ENCODE data around the gene SUN5. TPM values are rescaled to one million over a fixed set of nuclear protein-coding genes. Genes with fewer than 3 reads are reported as not detected.
"Not testable (repeated sequence)": the region's sequence is repeated elsewhere in the genome, so short reads cannot be mapped to it uniquely, and the experiment has no call there.

SUN5 gene
- total and polyA plus RNA-seq, 8 donors, result not detected

DNA sequence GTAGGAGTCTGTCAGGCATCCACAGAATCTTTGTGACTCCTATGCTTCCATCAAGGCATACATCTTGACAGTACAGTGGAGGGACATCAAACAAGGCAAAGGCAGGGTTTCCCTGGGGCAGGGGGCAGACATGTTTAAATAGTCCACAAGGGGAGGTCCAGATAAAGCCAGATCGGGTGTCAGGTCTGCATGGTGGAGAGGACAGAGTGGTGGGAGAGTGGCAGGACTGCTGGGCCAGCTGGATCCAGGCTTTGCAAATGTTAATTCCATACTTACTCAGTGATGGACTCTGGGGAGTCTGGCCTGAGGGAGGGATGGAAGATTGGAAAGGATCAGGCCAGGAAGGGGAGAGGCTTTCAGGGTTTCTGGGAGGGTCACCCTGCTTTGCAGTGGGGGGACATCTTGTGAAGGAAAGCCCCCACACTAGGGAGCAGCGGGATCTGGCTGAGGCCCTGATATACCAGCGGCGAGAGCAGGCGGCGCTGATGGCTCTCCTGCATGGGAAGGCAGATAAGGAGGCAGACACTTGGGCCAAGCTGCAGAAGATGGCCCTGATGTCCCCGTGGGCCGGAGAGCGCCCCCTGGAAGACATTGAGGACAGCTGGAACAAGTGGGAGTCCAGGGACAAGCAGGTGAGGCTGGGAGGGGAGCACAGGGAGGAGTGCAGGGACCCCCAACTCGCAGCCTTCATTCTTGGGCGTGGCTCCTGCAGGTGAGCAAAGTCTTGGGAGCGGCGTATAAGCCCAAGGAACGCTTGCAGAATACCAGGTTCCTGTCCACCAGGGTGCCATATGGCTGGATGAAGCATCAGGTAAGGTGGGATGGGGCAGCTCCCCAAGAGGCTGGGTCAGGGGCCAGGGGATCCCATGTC lies 44.6 kb downstream of the SUN5 start:
- no peaks in the 10 kb centered on the region for H3K4me1 ChIP-seq
- intact Hi-C loops (cut with DNase I), result no loop called here
- H3K27me3 ChIP-seq, result no peaks in the 10 kb centered on the region
- no peak overlapping the region for H3K27ac ChIP-seq
- 77 to 78% methylated on average over 13 to 14 of the region's 14 CpGs for WGBS, 2 donors
- no peak for DNase-seq
- H3K36me3 ChIP-seq, result no peaks in the 10 kb centered on the region
- ATAC-seq, result no peak
- TF ChIP-seq, protein P1, sequence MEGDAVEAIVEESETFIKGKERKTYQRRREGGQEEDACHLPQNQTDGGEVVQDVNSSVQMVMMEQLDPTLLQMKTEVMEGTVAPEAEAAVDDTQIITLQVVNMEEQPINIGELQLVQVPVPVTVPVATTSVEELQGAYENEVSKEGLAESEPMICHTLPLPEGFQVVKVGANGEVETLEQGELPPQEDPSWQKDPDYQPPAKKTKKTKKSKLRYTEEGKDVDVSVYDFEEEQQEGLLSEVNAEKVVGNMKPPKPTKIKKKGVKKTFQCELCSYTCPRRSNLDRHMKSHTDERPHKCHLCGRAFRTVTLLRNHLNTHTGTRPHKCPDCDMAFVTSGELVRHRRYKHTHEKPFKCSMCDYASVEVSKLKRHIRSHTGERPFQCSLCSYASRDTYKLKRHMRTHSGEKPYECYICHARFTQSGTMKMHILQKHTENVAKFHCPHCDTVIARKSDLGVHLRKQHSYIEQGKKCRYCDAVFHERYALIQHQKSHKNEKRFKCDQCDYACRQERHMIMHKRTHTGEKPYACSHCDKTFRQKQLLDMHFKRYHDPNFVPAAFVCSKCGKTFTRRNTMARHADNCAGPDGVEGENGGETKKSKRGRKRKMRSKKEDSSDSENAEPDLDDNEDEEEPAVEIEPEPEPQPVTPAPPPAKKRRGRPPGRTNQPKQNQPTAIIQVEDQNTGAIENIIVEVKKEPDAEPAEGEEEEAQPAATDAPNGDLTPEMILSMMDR (IDR thresholded peaks at IDR 0.05), result no peak
- H3K9me3 ChIP-seq, result no peaks in the 10 kb centered on the region
- FAIRE-seq, result no peak
- no peak overlapping the region for H3K4me3 ChIP-seq

DNA sequence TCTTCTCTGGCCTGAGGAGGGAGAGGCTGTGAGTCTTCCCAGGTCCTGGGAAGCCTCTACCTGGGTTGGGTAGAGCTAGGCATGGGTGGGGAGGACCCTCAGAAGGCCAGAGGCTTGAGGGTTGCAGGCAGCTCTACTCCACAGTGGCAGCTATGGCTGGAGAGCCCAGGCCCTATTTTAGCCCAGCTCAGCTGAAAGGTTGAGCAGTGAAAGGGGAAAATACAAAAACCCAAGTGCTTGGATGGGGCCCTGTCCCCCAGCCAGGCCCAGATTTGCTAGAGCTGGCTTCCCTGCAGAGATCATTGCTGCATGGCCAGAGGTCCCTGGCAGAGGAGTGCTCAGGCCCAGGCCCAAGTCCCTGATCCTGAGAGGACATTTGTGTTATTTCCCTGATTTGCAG lies 45.7 kb downstream of the SUN5 start:
- no peak for ATAC-seq
- Histone ChIP-seq H3K9me3 (no peaks in the 10 kb centered on the region), H3K4me3 (no peak overlapping the region), H3K27me3 (no peaks in the 10 kb centered on the region), H3K4me1 (no peaks in the 10 kb centered on the region), H3K27ac (no peak overlapping the region), H3K36me3 (no peaks in the 10 kb centered on the region)
- FAIRE-seq, result no peak
- intact Hi-C loops (cut with DNase I), result no loop called here
- TF ChIP-seq, protein P1 (IDR thresholded peaks at IDR 0.05), result no peak
- DNase-seq, result no peak

DNA sequence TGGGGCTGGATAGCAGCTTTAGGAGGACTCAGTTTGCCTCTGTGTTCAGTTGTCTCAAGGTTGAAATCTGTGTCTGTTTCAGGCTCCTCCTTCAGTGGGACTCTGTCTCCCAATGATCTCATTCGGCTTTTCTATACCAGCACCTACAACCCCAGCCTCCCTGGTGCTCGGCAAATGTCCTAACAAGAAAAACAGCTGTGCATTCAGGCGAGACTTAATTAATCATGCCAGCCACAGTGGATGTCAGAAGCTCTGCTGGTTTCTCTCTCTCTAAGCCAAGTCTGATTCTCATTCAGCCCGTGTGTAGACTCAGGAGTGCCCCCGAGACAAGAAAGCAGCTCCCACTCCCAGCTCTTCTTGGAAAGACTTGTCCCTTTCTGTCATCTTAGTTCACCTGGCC lies 46.8 kb downstream of the SUN5 start:
- TF ChIP-seq, protein P1 (IDR thresholded peaks at IDR 0.05), result no peak
- intact Hi-C loops (cut with DNase I), result no loop called here
- WGBS, 2 donors, result 65 to 68% methylated on average over 5 of the region's 5 CpGs

DNA sequence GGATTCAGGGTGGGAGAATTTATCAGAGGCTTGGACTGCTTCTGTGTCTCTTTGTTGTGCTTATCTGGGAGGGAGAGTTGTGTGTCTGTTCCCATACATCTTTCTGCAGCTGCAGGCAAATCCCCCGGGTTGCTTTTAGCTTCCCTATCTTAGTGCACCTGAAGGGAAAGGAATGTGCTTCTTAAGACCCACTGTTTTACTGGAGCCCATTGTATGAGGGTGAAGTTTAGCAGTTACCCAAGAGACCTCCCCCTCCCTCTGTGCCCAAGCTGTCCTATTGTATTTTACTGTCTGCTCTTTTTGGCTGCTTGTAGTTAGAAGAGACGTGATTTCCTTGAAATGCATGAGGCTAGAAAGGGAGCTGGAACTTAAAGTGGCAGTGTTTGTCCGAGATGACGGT lies 53.7 kb downstream of the SUN5 start:
- DNase-seq; H3K36me3 ChIP-seq; H3K9me3 ChIP-seq; FAIRE-seq; H3K27ac ChIP-seq; intact Hi-C loops (cut with DNase I); H3K4me3 ChIP-seq; H3K27me3 ChIP-seq; H3K4me1 ChIP-seq; ATAC-seq: not testable (repeated sequence)
- 4 to 7% methylated on average over 4 of the region's 4 CpGs for WGBS, 2 donors

More for the DNA sequence above, 46.8 kb downstream of the SUN5 start:
- Histone ChIP-seq H3K4me3 (no peak overlapping the region), H3K27me3 (no peaks in the 10 kb centered on the region), H3K9me3 (no peaks in the 10 kb centered on the region), H3K4me1 (no peaks in the 10 kb centered on the region), H3K36me3 (no peaks in the 10 kb centered on the region), H3K27ac (no peak overlapping the region)
- no peak for FAIRE-seq
- no peak for DNase-seq
- no peak for ATAC-seq

DNA sequence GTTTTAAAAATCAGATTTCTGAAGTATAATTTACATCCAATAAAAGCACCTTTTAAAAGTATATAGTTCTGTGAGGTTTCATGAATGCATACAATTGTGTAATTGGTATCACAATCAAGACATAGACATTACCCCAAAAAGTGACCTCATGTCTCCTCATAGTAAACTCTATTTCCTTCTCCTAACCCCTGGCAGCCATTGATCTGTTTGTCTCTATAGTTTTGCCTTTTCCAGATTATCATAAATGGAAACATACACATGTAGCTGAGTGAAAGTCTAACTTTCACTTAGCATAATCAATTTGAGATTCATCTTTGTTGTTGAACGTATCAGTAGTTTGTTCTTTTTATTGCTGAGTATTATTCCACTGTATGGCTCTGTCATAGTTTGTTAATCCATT lies 57.6 kb downstream of the SUN5 start:
- WGBS, 2 donors, result 64 to 66% methylated on average over 1 of the region's 1 CpG
- FAIRE-seq (no peak), ATAC-seq (no peak), DNase-seq (no peak)
- Histone ChIP-seq H3K27ac (no peak overlapping the region), H3K4me3 (no peak overlapping the region), H3K4me1 (no peaks in the 10 kb centered on the region), H3K9me3 (no peaks in the 10 kb centered on the region), H3K36me3 (no peaks in the 10 kb centered on the region), H3K27me3 (peaks cover 0 to 2% (median 0%) of the 10 kb centered on the region in 4 donors)
- intact Hi-C loops (cut with DNase I), result no loop called here
- TF ChIP-seq, protein P1 (IDR thresholded peaks at IDR 0.05), result no peak
